Activated T-helper 1 cell treated with anti-CD3 and anti-CD28 coated beads, Interleukin-12 subunit alpha, Interleukin-12 subunit beta, Interleukin-2, Interleukin-4 antibody, amounts not matched to agents 30 ng/mL and 10 ng/mL and 1 ng/mL, durations not matched to agents 14 hours and 24 hours and 36 hours (primary cell): ENCODE data around the gene GALNT6. TPM values are rescaled to one million over a fixed set of nuclear protein-coding genes. Genes with fewer than 3 reads are reported as not detected.

Source experiments
- DNase-seq: peaks from one replicate; pipeline ENCODE4 v3.0.0; 2021; ENCODE audit warnings: low spot score
- H3K27ac Mint-ChIP-seq: one replicate; pipeline ENCODE4 v1.8.0; 2021; ENCODE audit warnings: mild to moderate bottlenecking, mixed read lengths
- H3K27me3 Mint-ChIP-seq: one replicate; pipeline ENCODE4 v1.8.0; 2022; ENCODE audit warnings: mild to moderate bottlenecking, moderate library complexity, mixed read lengths; ENCODE audit not compliant: insufficient read depth
- H3K36me3 Mint-ChIP-seq: one replicate; pipeline ENCODE4 v1.8.0; 2021; ENCODE audit warnings: low read depth, mixed read lengths
- H3K4me1 Mint-ChIP-seq: one replicate; pipeline ENCODE4 v1.8.0; 2021; ENCODE audit warnings: low read depth, mixed read lengths
- H3K4me3 Mint-ChIP-seq: one replicate; pipeline ENCODE4 v1.8.0; 2021; ENCODE audit warnings: mild to moderate bottlenecking, moderate library complexity, mixed read lengths
- H3K9me3 Mint-ChIP-seq: one replicate; pipeline ENCODE4 v1.8.0; 2021; ENCODE audit warnings: mixed read lengths
- intact Hi-C: fragments of 100-400 bp; cut with micrococcal nuclease; formaldehyde crosslinking; loops from one replicate; pipeline ENCODE4 v1.15.1; 2024
- total RNA-seq: library from RNA; stranded (reverse); gene quantifications from 2 replicates; pipeline ENCODE4 v1.2.3, GENCODE V29; 2022

Gene GALNT6
- total RNA-seq, 1 donor from 2014 or later: 12.4 TPM

DNA sequence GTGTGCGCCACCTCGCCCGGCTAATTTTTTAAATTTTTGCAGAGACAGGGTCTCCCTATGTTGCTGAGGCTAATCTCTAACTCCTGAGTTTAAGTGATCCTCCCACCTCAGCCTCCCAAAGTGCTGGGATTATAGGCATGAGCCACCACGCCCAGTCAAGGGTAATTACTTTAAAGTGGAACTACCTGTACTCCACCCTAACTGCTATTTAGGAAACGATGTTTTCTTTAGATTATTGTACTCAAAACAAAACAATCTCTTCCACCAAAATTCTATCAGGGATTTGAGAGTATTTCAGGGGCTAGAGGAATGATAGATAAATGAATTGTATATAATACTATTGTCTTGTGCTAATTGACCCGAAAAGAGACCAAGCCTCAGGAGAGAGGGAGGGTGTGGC is 57.7 kb downstream of the GALNT6 start:
- no peak for DNase-seq
- intact Hi-C loops: no loop called here
- Mint-ChIP-seq H3K36me3 (no peaks in the 10 kb centered on the region), H3K4me1 (peaks cover 23% of the 10 kb centered on the region), H3K4me3 (no peak overlapping the region), H3K27me3 (peaks cover 3% of the 10 kb centered on the region), H3K27ac (no peak overlapping the region), H3K9me3 (no peaks in the 10 kb centered on the region)

DNA sequence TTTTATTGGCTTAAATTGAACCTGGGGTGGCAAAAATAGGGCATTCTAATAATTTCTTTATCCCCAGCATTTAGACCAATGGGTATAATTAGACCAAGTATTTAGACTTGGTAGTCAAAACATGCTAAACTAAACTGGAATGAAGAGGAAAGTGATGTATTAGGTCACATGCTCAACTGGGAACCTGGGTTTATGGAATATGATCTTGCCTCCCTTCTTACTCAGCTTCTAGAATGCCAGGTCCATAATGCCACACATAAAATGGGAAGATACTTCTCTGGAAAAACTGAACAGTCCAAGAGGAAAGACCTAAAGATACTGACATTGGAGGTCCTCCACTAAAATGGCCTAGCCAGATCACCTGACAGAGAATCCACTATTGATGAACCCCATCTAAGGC is 61.0 kb downstream of the GALNT6 start:
- Mint-ChIP-seq H3K4me3 (peak overlapping the region; percentile 19), H3K36me3 (no peaks in the 10 kb centered on the region), H3K27me3 (peaks cover 2% of the 10 kb centered on the region), H3K27ac (peak overlapping the region; percentile 30), H3K9me3 (no peaks in the 10 kb centered on the region), H3K4me1 (peaks cover 53% of the 10 kb centered on the region)
- no peak for DNase-seq
- intact Hi-C loops: loop anchor here (1.0 kb wide), 1 partner anchor 8 kb away; no protein-coding TSS in a partner anchor

DNA sequence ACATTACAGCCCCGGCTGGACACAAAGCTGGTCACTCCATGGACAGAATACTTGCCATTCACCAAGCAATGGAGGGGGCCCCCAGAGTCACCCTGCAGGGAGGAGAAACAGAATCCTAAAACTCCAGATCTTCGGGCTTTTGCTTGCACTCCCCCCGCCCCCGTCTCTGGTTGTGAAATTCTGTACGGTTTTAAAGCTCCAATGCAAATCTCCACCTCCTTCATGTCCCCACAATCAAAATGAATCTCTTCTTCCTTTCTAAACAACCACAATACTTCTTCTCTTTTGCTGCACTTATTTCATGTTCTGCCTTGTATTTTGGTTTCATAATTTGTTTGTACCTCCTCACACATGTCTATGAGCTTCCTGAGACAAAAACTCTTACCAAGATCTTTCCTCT is 61.5 kb downstream of the GALNT6 start:
- Mint-ChIP-seq H3K27me3 (no peaks in the 10 kb centered on the region), H3K9me3 (no peaks in the 10 kb centered on the region), H3K27ac (peak overlapping the region; percentile 30), H3K36me3 (no peaks in the 10 kb centered on the region), H3K4me3 (peak overlapping the region; percentile 19), H3K4me1 (peaks cover 58% of the 10 kb centered on the region)
- no peak for DNase-seq
- intact Hi-C loops: loop anchor here (1.0 to 10.0 kb wide), 3 partner anchors 7 to 825 kb away; partner anchors contain the start of genes ATF1 and DIP2B

DNA sequence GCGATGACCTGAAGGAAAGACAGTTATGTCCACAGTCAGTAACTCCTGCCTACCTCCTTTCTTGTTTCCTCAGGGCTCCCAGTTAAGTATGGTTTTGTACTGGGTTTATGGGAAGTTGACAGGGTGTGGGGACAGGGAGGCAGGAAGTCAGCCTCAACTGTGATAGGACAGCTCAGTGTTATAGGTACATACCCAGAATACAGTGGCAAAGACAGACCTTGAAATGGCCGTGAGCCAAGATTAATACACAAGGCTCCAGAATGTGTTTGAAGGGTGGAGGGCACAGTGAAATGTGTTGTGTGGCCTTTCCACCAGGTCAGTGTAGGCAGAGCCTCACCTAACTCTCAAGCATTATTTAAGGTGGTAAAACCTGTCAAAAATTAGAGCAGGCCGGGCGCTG is 62.6 kb downstream of the GALNT6 start:
- no peak overlapping the region for H3K27ac Mint-ChIP-seq
- no peaks in the 10 kb centered on the region for H3K9me3 Mint-ChIP-seq
- DNase-seq: no peak
- no peaks in the 10 kb centered on the region for H3K27me3 Mint-ChIP-seq
- intact Hi-C loops: loop anchor here (10.0 kb wide), 2 partner anchors 564 to 824 kb away; partner anchors contain the start of genes ATF1 and DIP2B
- no peak overlapping the region for H3K4me3 Mint-ChIP-seq
- H3K4me1 Mint-ChIP-seq: peaks cover 58% of the 10 kb centered on the region
- H3K36me3 Mint-ChIP-seq: no peaks in the 10 kb centered on the region

DNA sequence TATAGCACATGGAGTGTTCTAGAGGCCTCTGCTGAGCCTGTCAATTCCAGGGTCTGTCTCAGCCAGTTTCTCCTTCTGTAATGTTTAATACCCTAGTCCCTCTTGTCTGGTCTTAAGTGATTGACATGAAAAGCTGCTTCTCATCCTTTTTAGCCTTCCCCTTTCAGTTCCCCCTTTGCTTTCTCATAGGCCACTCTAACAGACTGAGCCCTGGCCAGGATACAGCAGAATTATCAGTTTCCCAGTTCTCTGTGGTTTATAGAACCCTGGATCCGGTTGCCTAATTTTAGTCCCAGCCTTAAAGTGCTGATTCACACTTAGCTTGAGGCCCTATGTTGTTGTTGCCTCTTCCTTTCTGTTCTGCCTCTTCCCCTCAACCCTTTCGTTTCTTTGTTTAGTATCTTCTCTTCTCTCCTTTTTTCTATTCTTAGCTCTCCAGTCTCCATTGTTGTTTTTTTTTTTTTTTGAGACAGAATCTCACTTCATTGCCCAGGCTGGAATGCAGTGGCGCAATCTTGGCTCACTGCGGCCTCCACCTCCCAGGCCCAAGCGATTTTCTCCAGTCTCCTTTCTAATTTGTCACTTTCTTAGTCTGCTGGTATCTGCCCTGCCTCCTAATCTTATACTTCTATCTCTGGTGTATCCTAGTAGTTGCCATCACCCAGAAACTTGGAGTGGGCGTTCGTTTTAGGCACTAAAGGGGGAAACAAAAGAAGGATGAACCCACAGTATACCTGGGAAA is 64.3 kb downstream of the GALNT6 start:
- DNase-seq: peak; percentile 6
- H3K4me3 Mint-ChIP-seq: peak overlapping the region; percentile 55
- peaks cover 76% of the 10 kb centered on the region for H3K4me1 Mint-ChIP-seq
- H3K36me3 Mint-ChIP-seq: peaks cover 8% of the 10 kb centered on the region
- H3K27me3 Mint-ChIP-seq: no peaks in the 10 kb centered on the region
- no peaks in the 10 kb centered on the region for H3K9me3 Mint-ChIP-seq
- intact Hi-C loops: loop anchor here (10.0 kb wide), 2 partner anchors 562 to 822 kb away; partner anchors contain the start of genes ATF1 and DIP2B
- peak overlapping the region; percentile 89 for H3K27ac Mint-ChIP-seq

DNA sequence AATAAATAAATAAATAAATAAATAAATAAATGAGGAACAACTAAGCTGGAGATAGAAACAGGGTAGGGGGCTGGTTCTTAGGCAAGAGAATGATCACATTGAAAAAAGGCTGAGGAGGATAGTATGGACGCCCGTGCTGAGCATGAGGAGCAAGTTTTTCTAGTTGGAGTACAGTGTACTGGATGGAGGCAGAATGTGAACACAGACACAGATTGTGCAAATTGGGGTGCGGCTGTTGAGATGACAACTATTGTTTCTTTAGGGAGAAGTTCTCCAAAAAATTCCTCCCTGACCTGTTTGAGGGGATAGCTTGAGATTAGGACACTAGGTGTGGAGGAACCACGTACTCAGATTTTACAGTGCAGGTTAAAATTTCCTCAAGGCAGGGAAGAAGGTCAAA is 66.3 kb downstream of the GALNT6 start:
- intact Hi-C loops: loop anchor here (1.0 to 10.0 kb wide), 7 partner anchors 44 to 820 kb away; partner anchors contain the start of genes ATF1, DIP2B, LETMD1 and POU6F1
- Mint-ChIP-seq H3K4me3 (peak overlapping the region; percentile 59), H3K9me3 (no peaks in the 10 kb centered on the region)

DNA sequence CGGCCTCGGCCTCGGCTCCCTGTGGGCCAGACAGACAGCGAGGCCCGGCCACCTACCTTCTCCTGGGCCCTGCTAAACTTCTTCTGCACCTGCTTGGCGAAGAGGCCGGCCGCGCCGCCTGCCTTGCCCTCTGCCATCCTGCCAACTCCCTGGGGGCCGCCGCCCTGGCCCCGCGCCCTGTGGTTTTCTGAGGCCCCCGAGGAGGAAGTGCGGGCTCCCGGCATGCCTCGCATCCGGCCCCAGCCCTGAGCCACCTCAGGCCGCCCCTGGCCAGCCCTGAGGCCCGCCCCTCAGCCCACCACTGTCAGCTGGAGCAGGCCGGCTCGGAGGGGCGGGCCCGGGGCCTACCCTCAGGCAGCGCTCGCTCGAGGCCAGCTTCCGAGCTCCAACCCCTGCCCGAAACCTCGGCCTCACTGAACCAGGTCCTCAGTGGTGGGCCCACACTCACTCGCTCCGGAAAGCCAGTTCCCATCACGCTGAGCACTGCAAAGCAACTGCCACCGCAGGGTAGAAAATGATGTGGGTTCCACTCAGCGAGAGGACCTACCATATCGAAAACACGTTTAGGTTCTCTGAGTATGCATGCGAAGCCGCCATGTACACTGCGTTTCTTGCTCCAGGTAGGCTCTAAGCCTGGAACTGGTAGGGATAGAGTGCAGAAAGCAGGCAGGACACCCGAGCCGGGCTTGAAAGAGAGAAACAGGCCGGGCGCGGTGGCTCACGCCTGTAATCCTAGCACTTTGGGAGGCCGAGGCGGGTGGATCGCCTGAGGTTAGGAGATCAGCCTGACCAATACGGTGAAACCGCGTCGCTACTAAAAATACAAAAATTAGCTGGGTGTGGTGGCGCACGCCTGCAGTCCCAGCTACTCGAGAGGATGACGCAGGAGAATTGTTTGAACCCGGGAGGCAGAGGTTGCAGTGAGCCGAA is 67.0 kb downstream of the GALNT6 start, which contains the start of gene BIN2:
Gene BIN2 (minus strand): TSS at position 209 of the 930 bp plus-strand sequence. CDS start 72 bp downstream, at position 137.
- intact Hi-C loops: loop anchor here (1.0 to 10.0 kb wide), 10 partner anchors 45 to 819 kb away; partner anchors contain the start of genes ATF1, CSRNP2, DAZAP2 and DIP2B
- H3K27me3 Mint-ChIP-seq: no peaks in the 10 kb centered on the region
- DNase-seq: peak; percentile 72
- H3K4me1 Mint-ChIP-seq: peaks cover 83% of the 10 kb centered on the region
- H3K36me3 Mint-ChIP-seq: peaks cover 14% of the 10 kb centered on the region
- peak within 1 kb of the TSS; percentile 90 for H3K4me3 Mint-ChIP-seq
- peak within 1 kb of the TSS; percentile 87 for H3K27ac Mint-ChIP-seq
- H3K9me3 Mint-ChIP-seq: no peaks in the 10 kb centered on the region

More for the DNA sequence above, 66.3 kb downstream of the GALNT6 start:
- no peak for DNase-seq
- Mint-ChIP-seq H3K4me1 (peaks cover 83% of the 10 kb centered on the region), H3K36me3 (peaks cover 14% of the 10 kb centered on the region), H3K27me3 (no peaks in the 10 kb centered on the region), H3K27ac (peak overlapping the region; percentile 64)

DNA sequence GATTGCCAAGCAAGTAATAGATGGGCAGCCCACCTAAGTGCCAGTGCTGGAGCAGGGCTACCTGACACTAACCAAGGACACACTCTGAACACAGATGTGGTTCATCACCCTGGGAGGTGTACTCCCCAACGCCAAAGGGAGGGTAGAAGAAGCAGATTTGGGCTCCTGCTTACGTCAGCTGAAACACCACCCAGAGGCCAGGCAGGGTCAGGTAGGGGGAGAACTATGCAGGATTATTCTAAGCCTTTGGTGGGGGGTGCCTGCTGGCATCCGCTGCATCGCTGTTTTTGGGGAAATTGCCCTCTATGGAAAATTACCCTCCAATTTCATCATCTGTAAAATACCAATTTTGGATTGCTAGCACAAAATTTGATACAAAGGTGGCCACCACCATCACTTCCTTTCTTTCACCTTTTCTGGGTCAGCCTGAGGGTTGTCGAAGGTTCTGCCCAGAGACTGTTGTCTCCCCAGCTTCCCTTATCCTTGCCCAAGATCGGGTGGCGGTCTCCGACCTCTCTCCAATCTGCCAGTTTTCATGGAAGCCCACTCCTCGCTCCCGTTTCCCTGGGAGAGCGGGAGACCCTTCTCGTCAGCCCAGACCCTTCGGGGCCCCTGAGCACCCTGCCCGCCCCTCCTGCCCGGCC is 67.8 kb downstream of the GALNT6 start:
- peak overlapping the region; percentile 87 for H3K27ac Mint-ChIP-seq
- peak overlapping the region; percentile 90 for H3K4me3 Mint-ChIP-seq
- peaks cover 17% of the 10 kb centered on the region for H3K36me3 Mint-ChIP-seq
- H3K4me1 Mint-ChIP-seq: peaks cover 86% of the 10 kb centered on the region
- intact Hi-C loops: loop anchor here (1.0 to 10.0 kb wide), 9 partner anchors 56 to 819 kb away; partner anchors contain the start of genes ATF1, CSRNP2, DAZAP2 and DIP2B
- H3K27me3 Mint-ChIP-seq: no peaks in the 10 kb centered on the region
- no peaks in the 10 kb centered on the region for H3K9me3 Mint-ChIP-seq
- peak; percentile 44 for DNase-seq

DNA sequence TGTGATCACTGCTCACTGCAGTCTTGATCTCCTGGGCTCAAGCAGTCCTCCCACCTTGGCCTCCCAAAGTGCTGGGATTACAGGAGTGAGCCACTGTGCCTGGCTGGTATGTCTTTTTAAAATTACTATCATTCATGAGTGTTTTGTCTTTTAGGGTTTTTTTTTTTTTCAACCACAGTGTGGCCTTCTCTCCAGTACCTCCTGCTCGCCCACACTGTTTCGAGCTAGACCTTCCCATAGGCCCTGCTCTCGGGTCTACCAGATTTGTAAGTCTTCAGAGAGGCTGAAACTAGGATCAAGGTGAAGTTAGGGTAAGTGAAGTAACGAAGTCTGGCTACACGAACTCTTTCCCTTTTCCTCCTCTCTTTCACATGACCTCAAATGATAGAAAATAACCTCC is 68.8 kb downstream of the GALNT6 start:
- peaks cover 19% of the 10 kb centered on the region for H3K36me3 Mint-ChIP-seq
- no peak for DNase-seq
- H3K27me3 Mint-ChIP-seq: no peaks in the 10 kb centered on the region
- intact Hi-C loops: loop anchor here (1.0 to 10.0 kb wide), 10 partner anchors 8 to 818 kb away; partner anchors contain the start of genes ATF1, CSRNP2, DIP2B and LETMD1
- no peaks in the 10 kb centered on the region for H3K9me3 Mint-ChIP-seq
- peak overlapping the region; percentile 90 for H3K4me3 Mint-ChIP-seq
- H3K4me1 Mint-ChIP-seq: peaks cover 86% of the 10 kb centered on the region
- H3K27ac Mint-ChIP-seq: peak overlapping the region; percentile 87

DNA sequence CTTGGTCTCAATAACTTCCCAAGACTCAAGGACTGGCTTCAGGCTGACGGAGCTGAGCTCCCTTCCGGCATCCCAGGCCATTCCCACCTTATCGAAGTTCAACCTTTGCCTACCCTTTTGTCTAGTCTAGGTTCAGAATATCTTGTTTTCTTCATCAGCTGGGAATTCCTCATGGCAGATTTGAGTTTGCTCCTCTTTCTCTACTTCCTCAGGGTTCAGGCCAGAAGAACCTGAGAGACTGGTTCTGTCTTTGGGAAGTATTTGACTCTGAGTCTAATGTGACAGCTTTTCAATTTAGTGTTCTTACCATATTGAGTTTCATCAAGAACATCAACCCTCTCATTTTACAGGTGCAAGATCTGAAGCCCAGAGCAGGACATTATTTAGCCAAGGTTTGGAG is 69.3 kb downstream of the GALNT6 start:
- peak overlapping the region; percentile 80 for H3K27ac Mint-ChIP-seq
- peak overlapping the region; percentile 90 for H3K4me3 Mint-ChIP-seq
- no peaks in the 10 kb centered on the region for H3K9me3 Mint-ChIP-seq
- intact Hi-C loops: loop anchor here (1.0 to 10.0 kb wide), 10 partner anchors 8 to 817 kb away; partner anchors contain the start of genes ATF1, CSRNP2, DIP2B and LETMD1
- H3K4me1 Mint-ChIP-seq: peaks cover 81% of the 10 kb centered on the region
- no peak for DNase-seq
- peaks cover 23% of the 10 kb centered on the region for H3K36me3 Mint-ChIP-seq
- H3K27me3 Mint-ChIP-seq: no peaks in the 10 kb centered on the region

DNA sequence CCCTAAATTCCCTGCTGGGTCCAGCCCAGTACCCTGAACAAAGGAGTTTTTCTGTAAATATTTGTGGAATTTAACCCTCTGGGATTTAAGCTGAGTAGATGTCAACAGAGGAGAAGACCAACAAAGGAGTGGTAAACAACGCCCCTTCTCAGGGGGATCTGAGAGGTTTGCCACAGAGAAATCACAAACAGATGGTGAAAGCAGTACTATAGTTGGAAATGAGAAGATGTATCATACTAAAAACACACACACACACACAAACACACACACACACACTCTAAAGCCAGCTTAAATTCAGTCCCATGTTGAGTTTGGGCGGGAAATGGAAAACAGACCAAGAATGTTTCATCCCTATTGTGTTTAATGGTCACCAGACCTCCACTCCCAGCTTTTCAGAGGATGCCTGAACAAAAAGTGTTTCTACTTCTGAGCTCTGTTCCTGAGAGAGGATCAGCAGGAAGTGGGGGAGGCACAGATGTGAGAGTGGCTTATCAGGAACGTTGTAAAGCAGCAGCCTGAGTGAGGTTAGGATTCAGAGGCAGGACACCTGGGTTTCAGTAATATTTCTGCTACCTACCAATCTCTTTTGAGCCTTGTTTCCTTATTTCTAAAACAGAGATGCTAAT is 70.4 kb downstream of the GALNT6 start:
- intact Hi-C loops: loop anchor here (5.0 to 10.0 kb wide), 6 partner anchors 54 to 816 kb away; partner anchors contain the start of genes ATF1, DIP2B, LETMD1 and POU6F1
- peak overlapping the region; percentile 77 for H3K27ac Mint-ChIP-seq
- DNase-seq: no peak
- peaks cover 26% of the 10 kb centered on the region for H3K36me3 Mint-ChIP-seq
- H3K4me1 Mint-ChIP-seq: peaks cover 77% of the 10 kb centered on the region
- H3K4me3 Mint-ChIP-seq: peak overlapping the region; percentile 90
- H3K9me3 Mint-ChIP-seq: no peaks in the 10 kb centered on the region
- H3K27me3 Mint-ChIP-seq: no peaks in the 10 kb centered on the region
